Muscle of arm (tissue), 14 donors: Measurements from ENCODE around the gene DDX23. TPM values are rescaled to one million over a fixed set of nuclear protein-coding genes. Genes with fewer than 3 reads are reported as not detected.
"Not testable (repeated sequence)": the region's sequence is repeated elsewhere in the genome, so short reads cannot be mapped to it uniquely, and the experiment has no call there.

Experiments
- DNase-seq: peaks from one replicate; pipeline ENCODE4 v3.0.0-alpha.2; 2013
- long read RNA-seq, 11 donors: transcript quantifications; one replicate each; lab custom pipeline, GENCODE V29; 2026
- polyA plus RNA-seq, 12 donors: library from polyadenylated mRNA; unstranded; fragments of 120-200 nt; gene quantifications; one replicate each; pipeline ENCODE4 v1.2.1, GENCODE V29; 2013; ENCODE audit not compliant: insufficient read length in 12 of 12

The DDX23 gene
- 10 to 100 TPM in 11 of 12 donors, not detected in 1; 41.8 to 85.1 (median 62.4) TPM for polyA plus RNA-seq
- long read RNA-seq, donor 1, transcript DDX23-201 (17 exons, 3,248 nt): major isoform, 5 of 20 reads
- long read RNA-seq, donor 1, partial matches to known transcripts: 12 of 20 reads
- long read RNA-seq, donor 1, other reads (novel, unspliced or antisense): 0 of 20 reads
- long read RNA-seq, donor 2, partial matches to known transcripts: 5 of 10 reads
- long read RNA-seq, donor 2, other reads (novel, unspliced or antisense): 0 of 10 reads
- long read RNA-seq, donor 3, partial matches to known transcripts: 12 of 13 reads
- long read RNA-seq, donor 3, other reads (novel, unspliced or antisense): 0 of 13 reads
- long read RNA-seq, donor 4, partial matches to known transcripts: 0 of 3 reads
- long read RNA-seq, donor 4, other reads (novel, unspliced or antisense): 0 of 3 reads
- long read RNA-seq, donor 5: 0 reads
- long read RNA-seq, donor 6, transcript DDX23-201 (17 exons, 3,248 nt): major isoform, 6 of 19 reads
- long read RNA-seq, donor 6, partial matches to known transcripts: 11 of 19 reads
- long read RNA-seq, donor 6, other reads (novel, unspliced or antisense): 0 of 19 reads
- long read RNA-seq, donor 7, partial matches to known transcripts: 0 of 2 reads
- long read RNA-seq, donor 7, other reads (novel, unspliced or antisense): 0 of 2 reads
- long read RNA-seq, donor 8, partial matches to known transcripts: 0 of 4 reads
- long read RNA-seq, donor 8, other reads (novel, unspliced or antisense): 0 of 4 reads
- long read RNA-seq, donor 9, partial matches to known transcripts: 0 of 4 reads
- long read RNA-seq, donor 9, other reads (novel, unspliced or antisense): 0 of 4 reads
- long read RNA-seq, donor 10, transcript DDX23-201 (17 exons, 3,248 nt): major isoform, 5 of 25 reads
- long read RNA-seq, donor 10, partial matches to known transcripts: 19 of 25 reads
- long read RNA-seq, donor 10, other reads (novel, unspliced or antisense): 0 of 25 reads
- long read RNA-seq, donor 11, transcript DDX23-201 (17 exons, 3,248 nt): major isoform, 5 of 6 reads
- long read RNA-seq, donor 11, partial matches to known transcripts: 0 of 6 reads
- long read RNA-seq, donor 11, other reads (novel, unspliced or antisense): 0 of 6 reads

GRCh38 chr12:48851883-48852733 is at the start of gene DDX23:
TSS of gene DDX23 (minus strand) at chr12:48852163. CDS start at chr12:48845782, 6,381 bp downstream.
- DNase-seq: peak; percentile 97

- no peak for DNase-seq
These were observed 49.3 kb upstream of the DDX23 start for GRCh38 chr12:48901278-48901677.

DNA sequence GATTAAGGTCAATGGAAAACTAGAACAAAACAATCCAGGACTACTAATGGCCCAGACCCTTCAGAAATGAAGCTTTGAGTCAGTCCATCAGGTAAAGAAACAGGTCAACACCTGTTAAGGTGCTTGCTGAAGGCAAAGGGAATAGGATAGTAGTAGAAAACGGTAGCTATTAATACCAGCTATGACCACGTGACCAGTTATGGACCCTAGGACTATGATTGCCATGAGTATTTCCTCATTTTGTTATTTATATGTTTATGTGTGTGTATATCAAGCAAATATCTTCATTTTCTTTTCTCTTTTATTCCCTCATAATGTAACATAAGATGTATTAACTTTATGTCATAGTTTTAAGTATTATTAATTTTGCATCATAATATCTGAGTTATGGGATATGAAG is 47.7 kb upstream of the DDX23 start:
- no peak for DNase-seq

GRCh38 chr12:48894271-48894670 is 42.3 kb upstream of the DDX23 start:
- no peak for DNase-seq

- DNase-seq: peak; percentile 84
These were observed 38.9 kb upstream of the DDX23 start for GRCh38 chr12:48890657-48891418.

- no peak for DNase-seq
These were observed 37.7 kb upstream of the DDX23 start for GRCh38 chr12:48889679-48890078.

DNA sequence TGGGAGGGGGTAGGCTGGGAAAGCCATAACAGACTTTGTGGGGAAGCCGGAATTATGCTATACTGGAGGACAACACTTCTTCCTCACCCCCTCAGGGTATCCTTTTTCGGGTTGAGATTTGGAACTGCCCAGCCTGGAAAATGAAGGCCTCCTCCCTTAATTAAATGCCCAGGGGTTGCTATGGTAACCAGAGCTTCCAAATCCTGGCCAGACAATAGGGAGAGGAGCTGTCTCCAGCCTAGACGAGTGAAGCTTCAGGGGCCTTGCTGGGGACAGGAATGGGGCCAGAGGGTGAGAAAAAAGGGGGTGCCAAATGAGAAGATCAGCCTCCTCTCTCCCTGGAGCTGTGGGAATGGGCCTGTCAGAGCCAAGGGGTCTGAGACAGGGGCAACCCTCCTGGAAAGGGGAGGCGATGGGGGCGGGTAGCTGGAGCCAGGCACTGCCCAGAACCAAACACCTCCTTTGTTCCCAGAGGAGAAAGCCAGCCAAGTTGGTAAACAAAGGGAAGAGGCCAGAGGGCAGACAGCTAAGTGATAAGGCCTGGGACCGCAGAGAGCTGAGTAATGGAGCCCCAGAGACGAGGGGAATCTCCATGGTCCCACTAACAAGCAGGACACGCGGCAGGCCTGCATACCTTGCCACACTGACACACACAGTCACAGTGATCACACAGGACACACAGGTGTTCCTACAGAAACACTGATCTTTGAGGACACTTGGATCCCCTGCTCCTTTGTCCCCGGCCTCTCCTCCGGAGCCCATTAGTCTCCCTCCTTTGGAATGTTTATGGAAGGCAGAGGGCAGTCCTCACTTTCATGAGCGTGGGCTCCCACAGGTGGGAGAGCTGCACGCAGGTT is 31.6 kb upstream of the DDX23 start:
- no peak for DNase-seq

DNA sequence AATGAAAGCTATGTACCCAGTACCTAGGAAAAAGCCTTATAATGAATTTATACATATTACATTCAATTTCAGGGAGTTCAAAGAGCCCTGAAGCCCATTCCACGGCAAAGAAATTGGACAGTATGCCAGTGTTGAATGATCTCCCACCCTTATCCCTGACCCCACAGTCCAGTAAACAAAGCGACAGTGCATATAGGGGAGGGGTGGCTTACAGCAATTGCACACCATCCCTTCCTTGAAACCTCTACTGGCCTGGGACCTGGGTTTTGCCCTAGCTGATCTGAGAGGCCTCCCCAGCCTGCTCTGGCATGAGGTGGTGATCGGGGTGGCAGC is 31.0 kb upstream of the DDX23 start:
- no peak for DNase-seq

DNA sequence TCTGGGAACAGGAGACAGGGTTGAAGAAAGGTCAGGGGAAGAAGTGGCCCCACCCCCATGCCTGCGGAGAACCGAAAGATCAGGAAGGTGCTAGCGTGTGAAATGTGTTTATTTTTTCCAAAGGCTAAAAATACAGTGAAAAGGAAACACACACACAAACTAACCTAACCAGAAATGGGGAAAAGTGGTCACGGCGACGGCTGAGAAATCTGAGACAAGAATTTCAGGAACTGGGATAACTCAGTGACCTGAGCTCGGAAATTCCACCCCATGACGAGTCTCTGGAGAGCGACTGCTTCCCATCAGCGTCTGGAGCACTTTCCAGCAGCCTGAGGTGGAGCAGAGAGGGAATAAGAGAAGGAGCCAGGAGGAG is 30.3 kb upstream of the DDX23 start:
- DNase-seq: no peak

DNA sequence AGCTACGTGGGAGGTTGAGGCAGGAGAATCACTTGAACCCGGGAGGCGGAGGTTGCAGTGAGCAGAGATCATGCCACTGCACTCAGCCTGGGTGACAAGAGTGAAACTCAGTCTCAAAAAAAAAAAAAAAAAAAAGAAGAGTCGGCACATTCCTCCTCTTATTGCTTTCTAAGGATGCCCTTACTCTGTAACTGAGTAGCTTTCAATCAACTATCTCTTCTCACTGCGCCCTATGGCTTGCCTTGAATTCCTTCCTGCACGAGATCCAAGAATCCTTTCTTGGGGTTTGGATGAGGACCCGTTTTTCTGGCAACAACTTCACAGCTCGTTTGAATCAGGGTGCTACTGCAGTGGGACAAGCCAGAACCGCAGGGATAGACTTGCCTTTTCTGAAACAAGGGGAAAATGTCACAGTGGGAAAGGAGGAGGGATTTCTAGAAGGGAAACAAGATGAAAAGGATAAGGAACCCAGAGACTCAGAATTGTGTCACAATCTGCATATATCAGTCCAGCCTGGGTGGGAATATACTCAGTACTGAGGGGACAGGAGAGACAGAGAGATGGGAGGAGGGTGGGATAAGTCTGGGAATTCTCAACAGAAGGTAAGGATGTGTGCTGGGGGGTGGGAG is 29.8 kb upstream of the DDX23 start:
- DNase-seq: no peak

GRCh38 chr12:48880647-48881046 is 28.7 kb upstream of the DDX23 start:
- DNase-seq: no peak

- DNase-seq: no peak
These were observed 26.6 kb upstream of the DDX23 start for GRCh38 chr12:48878548-48878947.

DNA sequence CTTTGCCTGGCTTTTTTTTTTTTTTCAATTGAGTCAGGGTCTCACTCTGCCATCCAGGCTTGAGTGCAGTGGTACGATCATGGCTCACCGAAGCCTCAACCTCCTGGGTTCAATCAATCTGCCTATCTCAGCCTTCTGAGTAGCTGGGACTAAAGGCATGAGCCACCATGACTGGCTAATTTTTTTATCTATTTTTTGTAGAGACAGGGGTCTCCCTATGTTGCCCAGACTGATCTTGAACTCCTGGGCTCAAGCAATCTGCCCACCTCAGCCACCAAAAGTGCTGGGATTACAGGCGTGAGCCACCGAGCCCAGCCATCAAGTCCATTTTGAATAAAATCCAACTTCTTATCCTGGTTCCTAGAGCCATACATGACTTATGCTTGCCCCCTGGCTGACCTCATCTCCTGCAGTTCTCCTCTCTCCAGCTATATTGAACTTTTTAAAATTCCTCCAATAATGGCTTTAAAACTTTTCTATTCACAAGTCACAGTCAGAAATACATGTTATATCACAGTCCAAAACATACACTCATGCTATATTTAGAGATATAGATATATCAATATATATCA is 24.1 kb upstream of the DDX23 start:
- DNase-seq: no peak

GRCh38 chr12:48873534-48873933 is 21.6 kb upstream of the DDX23 start:
- DNase-seq: not testable (repeated sequence)

DNA sequence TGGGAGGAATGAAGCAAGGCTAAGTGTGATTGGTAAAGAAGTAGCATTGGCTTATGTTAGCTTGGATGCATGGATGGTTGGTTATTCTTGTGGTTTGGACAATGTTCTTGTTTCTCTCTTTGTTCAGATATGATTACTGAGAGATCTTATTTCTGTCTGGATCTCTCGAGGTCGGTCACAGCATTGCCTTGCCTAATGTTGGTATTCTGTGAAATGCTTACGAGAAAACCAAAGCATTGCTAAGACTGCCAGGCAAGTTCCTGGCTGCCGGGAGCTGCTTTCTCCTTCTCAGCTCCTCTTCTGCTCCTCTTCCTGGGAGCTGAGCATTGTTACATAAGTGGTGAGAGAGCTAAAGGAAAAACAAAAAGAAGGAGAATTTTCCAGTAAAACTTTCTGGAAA is 21.1 kb upstream of the DDX23 start:
- no peak for DNase-seq

DNA sequence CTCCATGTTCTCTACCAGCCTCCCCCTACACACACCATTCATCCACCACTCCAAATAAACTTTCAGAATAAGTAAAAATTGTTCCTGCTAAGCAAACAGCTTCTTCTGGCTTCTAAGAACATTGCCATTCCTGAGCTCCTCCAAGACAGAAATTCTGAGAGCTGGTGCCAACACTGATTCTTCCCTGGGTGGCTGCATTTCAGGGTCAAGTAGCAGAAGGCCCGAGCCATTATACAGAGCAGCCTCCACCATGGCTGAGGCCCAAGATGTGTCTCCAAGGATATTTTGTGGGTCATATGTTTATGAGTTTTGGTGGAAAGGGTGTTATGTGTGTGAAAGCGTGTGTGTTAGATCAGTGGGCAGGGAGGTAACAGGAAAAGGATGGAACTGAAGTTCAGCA is 17.2 kb upstream of the DDX23 start:
- DNase-seq: no peak

DNA sequence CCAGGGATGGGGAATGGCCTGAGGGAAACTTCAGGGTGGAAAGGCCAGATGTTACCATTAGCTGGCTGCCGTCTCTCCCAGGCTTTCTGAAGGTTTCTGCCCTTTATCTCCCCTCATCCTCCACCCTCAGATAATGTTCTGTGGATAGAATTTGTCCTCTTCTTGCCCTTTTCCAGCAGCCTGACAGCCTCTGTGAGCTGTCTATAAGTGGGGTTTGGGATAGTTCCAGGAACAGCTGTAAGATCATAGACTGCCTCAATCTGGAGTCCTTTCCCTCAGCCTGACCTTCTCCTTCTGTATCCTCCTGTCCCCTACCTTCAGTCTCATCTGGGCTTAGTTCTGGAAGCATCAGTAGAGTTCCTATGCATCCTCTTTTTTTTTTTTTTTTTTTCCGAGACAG is 16.5 kb upstream of the DDX23 start:
- no peak for DNase-seq

GRCh38 chr12:48866052-48866711 is 14.2 kb upstream of the DDX23 start:
- no peak for DNase-seq
